ENCODE measurements around the gene SYNPO2. TPM values are rescaled to one million over a fixed set of nuclear protein-coding genes. Genes with fewer than 3 reads are reported as not detected.

Gene SYNPO2
- polyA plus RNA-seq, 1 donor from 2014 or later = not detected

DNA sequence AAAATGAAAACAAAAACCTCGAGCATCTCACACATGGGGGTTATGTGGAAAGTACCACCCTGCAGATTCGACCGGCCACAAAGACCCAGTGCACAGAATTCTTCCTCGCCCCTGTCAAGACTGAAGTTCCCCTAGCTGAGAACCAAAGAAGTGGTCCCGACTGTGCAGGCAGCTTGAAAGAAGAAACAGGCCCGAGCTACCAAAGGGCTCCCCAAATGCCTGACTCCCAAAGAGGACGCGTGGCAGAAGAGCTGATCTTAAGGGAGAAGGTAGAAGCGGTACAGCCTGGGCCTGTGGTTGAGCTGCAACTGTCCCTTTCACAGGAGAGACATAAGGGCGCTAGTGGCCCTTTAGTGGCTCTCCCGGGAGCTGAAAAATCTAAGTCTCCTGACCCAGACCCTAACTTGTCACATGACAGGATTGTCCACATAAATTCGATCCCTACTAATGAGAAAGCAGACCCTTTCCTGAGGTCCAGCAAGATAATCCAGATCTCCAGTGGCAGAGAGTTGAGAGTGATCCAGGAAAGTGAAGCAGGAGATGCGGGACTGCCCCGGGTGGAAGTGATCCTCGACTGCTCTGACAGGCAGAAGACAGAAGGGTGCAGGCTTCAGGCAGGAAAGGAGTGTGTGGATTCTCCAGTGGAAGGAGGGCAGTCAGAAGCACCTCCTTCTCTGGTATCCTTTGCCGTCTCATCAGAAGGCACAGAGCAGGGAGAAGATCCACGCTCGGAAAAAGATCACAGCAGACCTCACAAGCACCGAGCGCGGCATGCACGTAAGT lies 138.2 kb downstream of the SYNPO2 start:
- Mint-ChIP-seq H3K27ac (peak overlapping the region in 1 of 3 donors; percentile 3), H3K4me1 (peaks cover 0 to 2% (median 1%) of the 10 kb centered on the region in 3 donors), H3K27me3 (no peaks in the 10 kb centered on the region), H3K36me3 (peaks cover 3% of the 10 kb centered on the region), H3K9me3 (peaks cover 0 to 3% (median 0%) of the 10 kb centered on the region in 3 donors), H3K4me3 (no peak overlapping the region)

GRCh38 chr4:119027811-119028210 lies 139.2 kb downstream of the SYNPO2 start:
- H3K4me3 Mint-ChIP-seq = no peak overlapping the region
- H3K36me3 Mint-ChIP-seq = peaks cover 3% of the 10 kb centered on the region
- peaks cover 0 to 2% (median 1%) of the 10 kb centered on the region in 3 donors for H3K4me1 Mint-ChIP-seq
- H3K9me3 Mint-ChIP-seq = peaks cover 0 to 3% (median 0%) of the 10 kb centered on the region in 3 donors
- H3K27me3 Mint-ChIP-seq = no peaks in the 10 kb centered on the region
- H3K27ac Mint-ChIP-seq = no peak overlapping the region

DNA sequence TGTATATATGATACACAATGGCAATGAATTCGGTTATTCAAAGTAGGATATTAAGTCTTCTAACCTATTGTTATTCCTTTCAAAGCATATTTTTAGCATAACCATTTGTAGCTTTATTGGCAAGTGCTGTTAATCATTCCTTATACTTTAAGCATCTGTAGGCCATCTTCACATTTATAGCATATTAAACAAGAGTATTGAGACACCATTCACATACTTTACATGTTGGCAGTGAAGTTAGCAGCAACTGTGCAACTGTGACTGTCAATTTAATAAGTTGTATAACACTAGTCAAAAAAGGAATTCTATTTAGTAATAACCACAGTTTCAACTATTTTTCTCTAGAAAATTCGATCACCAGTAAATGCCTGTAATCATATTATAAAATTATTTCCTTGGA lies 139.6 kb downstream of the SYNPO2 start:
- Mint-ChIP-seq H3K4me3 (no peak overlapping the region), H3K4me1 (peaks cover 0 to 2% (median 1%) of the 10 kb centered on the region in 3 donors), H3K36me3 (peaks cover 1% of the 10 kb centered on the region), H3K27ac (no peak overlapping the region), H3K27me3 (no peaks in the 10 kb centered on the region), H3K9me3 (peaks cover 0 to 3% (median 0%) of the 10 kb centered on the region in 3 donors)

GRCh38 chr4:119029847-119030535 lies 141.3 kb downstream of the SYNPO2 start:
- Mint-ChIP-seq H3K4me1 (peaks cover 0 to 2% (median 1%) of the 10 kb centered on the region in 3 donors), H3K9me3 (peaks cover 0 to 3% (median 0%) of the 10 kb centered on the region in 3 donors), H3K4me3 (no peak overlapping the region), H3K36me3 (peaks cover 1% of the 10 kb centered on the region), H3K27me3 (peaks cover 2% of the 10 kb centered on the region), H3K27ac (peak overlapping the region in 1 of 3 donors; percentile 83)

GRCh38 chr4:119030536-119030890 lies 141.9 kb downstream of the SYNPO2 start:
- H3K36me3 Mint-ChIP-seq = peaks cover 1% of the 10 kb centered on the region
- H3K27me3 Mint-ChIP-seq = peaks cover 2% of the 10 kb centered on the region
- no peak overlapping the region for H3K4me3 Mint-ChIP-seq
- peaks cover 0 to 2% (median 1%) of the 10 kb centered on the region in 3 donors for H3K4me1 Mint-ChIP-seq
- H3K9me3 Mint-ChIP-seq = peaks cover 0 to 3% (median 0%) of the 10 kb centered on the region in 3 donors
- peak overlapping the region in 1 of 3 donors; percentile 71 for H3K27ac Mint-ChIP-seq

DNA sequence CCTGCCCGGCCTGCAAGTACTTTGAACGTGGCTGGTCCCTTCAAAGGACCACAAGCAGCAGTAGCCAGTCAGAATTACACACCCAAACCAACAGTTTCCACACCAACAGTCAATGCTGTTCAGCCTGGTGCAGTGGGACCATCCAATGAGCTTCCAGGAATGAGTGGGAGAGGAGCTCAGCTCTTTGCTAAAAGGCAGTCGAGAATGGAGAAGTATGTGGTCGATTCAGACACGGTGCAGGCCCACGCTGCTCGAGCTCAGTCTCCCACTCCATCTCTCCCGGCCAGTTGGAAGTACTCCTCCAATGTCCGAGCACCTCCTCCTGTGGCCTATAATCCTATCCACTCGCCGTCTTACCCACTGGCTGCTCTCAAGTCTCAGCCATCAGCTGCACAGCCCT lies 142.6 kb downstream of the SYNPO2 start:
- Mint-ChIP-seq H3K4me1 (peaks cover 0 to 1% (median 0%) of the 10 kb centered on the region in 3 donors), H3K4me3 (no peak overlapping the region), H3K27ac (no peak overlapping the region), H3K36me3 (peaks cover 1% of the 10 kb centered on the region), H3K9me3 (peaks cover 0 to 3% (median 0%) of the 10 kb centered on the region in 3 donors), H3K27me3 (peaks cover 2% of the 10 kb centered on the region)

DNA sequence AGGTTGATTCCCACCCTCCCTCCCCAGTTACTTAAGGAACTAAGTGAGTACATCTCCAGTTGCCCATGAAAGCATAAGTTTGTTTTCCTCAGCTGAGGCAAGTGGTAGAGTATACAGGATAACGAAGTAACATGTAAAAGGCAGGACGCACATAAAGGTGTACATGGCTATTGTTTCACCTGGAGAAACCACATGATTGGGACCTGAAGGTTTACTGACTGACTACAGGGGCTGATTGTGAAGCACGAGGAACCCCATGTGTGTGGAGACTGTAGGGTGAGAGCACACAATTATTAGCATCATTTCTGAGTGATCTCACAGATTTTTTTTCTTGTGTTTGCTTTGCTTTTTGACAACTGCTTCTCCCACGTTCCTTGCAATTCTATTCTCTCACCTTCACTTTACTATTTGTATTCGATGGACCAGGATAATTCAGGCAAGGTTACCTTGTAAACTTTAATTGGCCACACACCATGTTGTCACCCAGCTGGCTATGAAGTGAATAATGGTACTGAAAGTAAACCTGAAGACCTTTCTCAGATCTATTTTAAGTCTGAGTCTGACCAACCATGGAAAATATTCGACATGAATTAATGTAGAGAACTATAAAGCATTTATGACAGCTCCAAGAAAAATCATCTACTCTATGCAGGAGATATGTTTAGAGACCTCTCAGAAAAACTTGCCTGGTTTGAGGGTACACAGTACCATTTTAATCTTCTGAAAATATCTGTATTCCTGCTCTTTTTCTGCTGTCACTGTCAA lies 144.4 kb downstream of the SYNPO2 start:
- Mint-ChIP-seq H3K9me3 (peaks cover 0 to 3% (median 0%) of the 10 kb centered on the region in 3 donors), H3K27me3 (peaks cover 2% of the 10 kb centered on the region), H3K36me3 (peaks cover 1% of the 10 kb centered on the region), H3K4me3 (no peak overlapping the region), H3K27ac (no peak overlapping the region), H3K4me1 (peaks cover 0 to 1% (median 0%) of the 10 kb centered on the region in 3 donors)

DNA sequence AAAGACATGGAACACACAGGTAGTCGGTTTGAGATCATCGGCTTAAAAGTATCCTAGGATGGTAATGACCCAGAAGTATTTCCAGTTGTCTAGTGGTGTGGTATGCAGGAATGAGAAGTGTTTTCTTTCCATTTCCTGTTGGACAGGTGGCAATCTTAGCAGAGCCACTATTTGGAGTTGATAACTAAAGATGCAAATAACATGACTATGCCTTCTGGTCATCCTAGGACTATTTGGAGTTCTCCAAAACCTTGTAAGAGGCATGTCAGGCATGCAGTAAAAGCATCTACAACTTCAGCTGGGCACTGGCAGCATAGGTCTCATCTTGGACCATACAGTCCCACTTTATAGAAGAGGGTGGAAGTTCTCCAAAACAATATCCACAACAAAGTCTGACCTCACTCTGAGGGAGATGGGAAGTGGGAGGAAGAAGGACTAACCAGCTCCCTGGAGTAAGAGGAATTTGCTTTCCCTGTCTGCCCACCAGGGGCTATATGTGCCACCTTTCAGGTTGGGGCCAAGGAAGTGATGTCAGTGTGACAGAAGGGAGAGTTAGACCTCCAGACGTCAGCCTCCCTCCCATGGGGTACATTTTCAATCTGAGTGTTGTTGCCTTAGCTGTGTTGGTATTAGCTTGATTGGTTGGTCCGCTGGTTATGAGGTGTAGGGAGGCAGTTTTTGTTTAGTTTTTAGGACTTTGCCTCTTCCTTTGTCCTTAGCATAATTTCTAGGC lies 145.8 kb downstream of the SYNPO2 start:
- Mint-ChIP-seq H3K27ac (no peak overlapping the region), H3K9me3 (peaks cover 0 to 3% (median 0%) of the 10 kb centered on the region in 3 donors), H3K4me1 (peaks cover 0 to 1% (median 0%) of the 10 kb centered on the region in 3 donors), H3K4me3 (no peak overlapping the region), H3K27me3 (peaks cover 2% of the 10 kb centered on the region), H3K36me3 (peaks cover 1% of the 10 kb centered on the region)

GRCh38 chr4:119035951-119036737 lies 147.5 kb downstream of the SYNPO2 start:
- Mint-ChIP-seq H3K36me3 (no peaks in the 10 kb centered on the region), H3K27me3 (peaks cover 2% of the 10 kb centered on the region), H3K9me3 (no peaks in the 10 kb centered on the region), H3K4me3 (no peak overlapping the region), H3K4me1 (peaks cover 0 to 1% (median 0%) of the 10 kb centered on the region in 3 donors), H3K27ac (no peak overlapping the region)

GRCh38 chr4:119037709-119038108 lies 149.1 kb downstream of the SYNPO2 start:
- Mint-ChIP-seq H3K4me3 (no peak overlapping the region), H3K9me3 (no peaks in the 10 kb centered on the region), H3K4me1 (peaks cover 0 to 7% (median 6%) of the 10 kb centered on the region in 3 donors), H3K27ac (no peak overlapping the region), H3K27me3 (peaks cover 2% of the 10 kb centered on the region), H3K36me3 (no peaks in the 10 kb centered on the region)

GRCh38 chr4:119038116-119038841 lies 149.6 kb downstream of the SYNPO2 start:
- H3K9me3 Mint-ChIP-seq = no peaks in the 10 kb centered on the region
- no peaks in the 10 kb centered on the region for H3K36me3 Mint-ChIP-seq
- peaks cover 0 to 12% (median 7%) of the 10 kb centered on the region in 3 donors for H3K4me1 Mint-ChIP-seq
- H3K27ac Mint-ChIP-seq = no peak overlapping the region
- H3K27me3 Mint-ChIP-seq = peaks cover 2% of the 10 kb centered on the region
- H3K4me3 Mint-ChIP-seq = no peak overlapping the region

DNA sequence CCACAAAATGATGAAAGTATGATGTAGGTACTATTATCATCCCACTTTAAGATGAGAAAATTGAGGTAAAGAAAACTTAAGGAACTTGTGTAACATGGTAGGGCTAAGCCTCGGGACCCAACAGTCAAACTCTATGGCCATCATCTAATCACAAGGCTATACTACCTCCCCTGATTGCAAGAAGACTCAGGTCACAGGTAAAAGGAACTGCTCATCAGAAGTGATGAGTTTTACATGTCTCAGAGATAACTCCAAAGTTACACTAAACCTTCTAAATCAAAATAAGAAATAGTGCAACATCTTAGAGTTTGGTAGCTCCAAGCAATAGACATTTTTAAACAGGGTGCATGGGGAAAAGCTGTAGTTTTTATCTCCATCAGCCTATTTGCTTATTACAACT lies 150.5 kb downstream of the SYNPO2 start:
- H3K4me3 Mint-ChIP-seq = no peak overlapping the region
- H3K9me3 Mint-ChIP-seq = no peaks in the 10 kb centered on the region
- peaks cover 2% of the 10 kb centered on the region for H3K27me3 Mint-ChIP-seq
- H3K4me1 Mint-ChIP-seq = peaks cover 0 to 12% (median 7%) of the 10 kb centered on the region in 3 donors
- no peaks in the 10 kb centered on the region for H3K36me3 Mint-ChIP-seq
- H3K27ac Mint-ChIP-seq = peak overlapping the region in 1 of 3 donors; percentile 43

- no peak overlapping the region for H3K27ac Mint-ChIP-seq
- H3K36me3 Mint-ChIP-seq = no peaks in the 10 kb centered on the region
- H3K9me3 Mint-ChIP-seq = no peaks in the 10 kb centered on the region
- H3K4me1 Mint-ChIP-seq = peaks cover 0 to 12% (median 7%) of the 10 kb centered on the region in 3 donors
- no peak overlapping the region for H3K4me3 Mint-ChIP-seq
- H3K27me3 Mint-ChIP-seq = peaks cover 2% of the 10 kb centered on the region
Measured at GRCh38 chr4:119039779-119040178, 151.1 kb downstream of the SYNPO2 start.
